Erythroblast (primary cell): ENCODE results near the gene LURAP1L.

ENCODE experiments used
- GATA1 ChIP-seq: IDR thresholded peaks from 2 replicates; pipeline ENCODE4 v1.6.1; 2011; ENCODE audit warnings: low read depth, mild to moderate bottlenecking, control low read depth, low read length, moderate library complexity
- POLR2A ChIP-seq: IDR thresholded peaks from 2 replicates; pipeline ENCODE4 v1.6.1; 2011; ENCODE audit warnings: mild to moderate bottlenecking, low read length

DNA sequence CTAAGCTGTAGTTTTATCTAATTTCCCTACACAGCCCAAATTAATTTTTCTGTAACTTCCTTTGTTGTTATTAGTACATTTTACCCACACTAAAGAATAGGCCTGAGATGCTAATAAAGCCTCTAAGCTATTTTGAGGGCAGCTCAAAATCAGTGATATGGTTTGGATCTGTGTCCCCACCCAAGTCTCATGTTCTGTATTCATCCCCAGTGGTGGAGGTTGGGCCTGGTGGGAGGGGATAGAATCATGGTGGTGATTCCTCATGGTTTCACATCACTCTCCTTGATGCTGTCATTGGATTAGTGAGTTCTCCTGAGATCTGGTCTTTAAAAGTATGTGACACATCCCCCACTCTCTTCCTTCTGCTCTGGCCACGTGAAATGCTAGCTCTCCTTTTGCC lies 27.3 kb downstream of the LURAP1L start:
- TF ChIP-seq POLR2A (no peak), GATA1 (no peak)
